SK-N-MC (cell line): ENCODE data around the gene C2CD3.

ENCODE experiments used
- DNase-seq: peaks from one replicate; pipeline ENCODE4 v3.0.0-alpha.2; 2011; ENCODE audit warnings: low read depth, low spot score
- H3K27ac ChIP-seq: fragments of 200-600 bp; sonication (generic); 2 replicates; pipeline ENCODE4 v1.5.1; 2016; ENCODE audit warnings: mixed run types
- H3K36me3 ChIP-seq: fragments of 200-600 bp; sonication (generic); 2 replicates; pipeline ENCODE4 v1.6.1; 2017; ENCODE audit warnings: antibody characterized with exemption, low read length, mixed read lengths; ENCODE audit not compliant: insufficient read depth
- H3K4me3 ChIP-seq: fragments of 200-600 bp; sonication (generic); 2 replicates; pipeline ENCODE4 v1.5.1; 2016
- H3K9ac ChIP-seq: fragments of 200-600 bp; sonication (generic); 2 replicates; pipeline ENCODE4 v1.8.0; 2017; ENCODE audit warnings: mixed run types, mixed read lengths; ENCODE audit not compliant: insufficient read length
- H3K9me3 ChIP-seq: fragments of 200-600 bp; sonication (generic); 2 replicates; pipeline ENCODE4 v1.6.1; 2017; ENCODE audit warnings: low read depth, mild to moderate bottlenecking, antibody characterized with exemption, low read length, moderate library complexity, mixed read lengths
- EZH2 ChIP-seq: fragments of 200-600 bp; sonication (generic); IDR thresholded peaks from one replicate; pipeline ENCODE4 v1.6.1; 2017; ENCODE audit warnings: antibody characterized with exemption
- FOXP2 ChIP-seq: optimal IDR thresholded peaks from 2 replicates; pipeline ENCODE3; 2011; ENCODE audit warnings: mild to moderate bottlenecking, moderate library complexity; ENCODE audit not compliant: insufficient read depth; ENCODE audit errors: extremely low read length, control extremely low read depth
- POLR2AphosphoS5 ChIP-seq: IDR thresholded peaks from 2 replicates; pipeline ENCODE4 v1.6.1; 2012; ENCODE audit warnings: mild to moderate bottlenecking, low read depth, low read length, borderline replicate concordance

The C2CD3 gene

DNA sequence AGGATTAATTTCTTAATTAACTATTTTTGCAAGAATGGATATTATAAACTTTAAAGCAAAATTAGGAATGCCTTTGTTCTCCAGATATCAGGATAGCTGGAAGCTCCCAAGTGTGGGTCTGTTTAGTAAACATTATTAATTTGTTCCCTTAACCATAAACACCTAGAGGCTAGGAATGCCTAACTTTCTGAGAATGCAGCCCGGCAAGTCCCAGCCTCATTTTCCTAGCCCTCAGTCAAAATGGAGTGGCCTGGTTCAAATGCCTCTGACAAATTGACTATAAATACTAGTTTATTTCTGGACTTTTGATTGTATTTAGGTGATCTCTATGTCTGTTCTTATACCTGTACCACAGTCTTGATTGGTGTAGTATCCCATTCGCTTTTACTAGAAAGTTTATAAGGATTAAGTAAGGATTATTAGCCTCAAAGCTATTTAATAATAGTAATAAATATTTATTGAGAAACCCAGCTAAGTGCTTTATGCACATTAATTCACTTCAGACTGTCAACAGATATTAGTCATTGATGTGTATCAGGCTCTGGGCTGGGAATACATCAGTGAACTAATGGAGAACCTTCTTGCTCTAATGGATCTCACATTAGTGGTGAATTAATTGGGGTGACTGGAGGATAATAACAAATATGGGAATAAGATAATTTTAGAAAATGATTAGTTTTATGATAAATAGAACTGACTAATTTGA is 26.1 kb upstream of the C2CD3 start:
- TF ChIP-seq FOXP2 (no peak), EZH2 (no peak), POLR2AphosphoS5 (no peak)
- DNase-seq: no peak
- Histone ChIP-seq H3K27ac (no peak overlapping the region), H3K4me3 (no peak overlapping the region), H3K9ac (no peak overlapping the region), H3K36me3 (no peaks in the 10 kb centered on the region), H3K9me3 (no peaks in the 10 kb centered on the region)

DNA sequence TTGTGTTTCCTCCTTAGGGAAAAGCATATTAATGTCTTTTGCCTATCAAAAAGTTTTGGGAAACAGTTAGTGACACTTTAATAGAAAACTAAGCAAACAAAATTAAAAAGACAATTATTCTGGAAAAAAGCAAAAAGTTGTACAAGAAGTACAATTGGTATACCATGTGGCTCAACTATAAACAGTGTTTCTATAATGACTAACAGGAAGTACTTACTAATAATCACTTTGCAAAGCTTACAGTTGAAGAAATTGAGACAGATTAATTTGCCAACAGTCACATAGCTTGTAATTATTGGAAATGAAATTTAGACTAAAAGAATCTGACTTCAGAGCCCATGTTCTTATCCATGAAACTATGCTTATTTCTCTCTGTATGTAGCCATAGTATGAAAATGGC is 25.0 kb upstream of the C2CD3 start:
- Histone ChIP-seq H3K4me3 (no peak overlapping the region), H3K9me3 (no peaks in the 10 kb centered on the region), H3K9ac (no peak overlapping the region), H3K36me3 (0 out of 2 replicates have a peak, but pooled peaks cover under 1% of the 10 kb centered on the region), H3K27ac (no peak overlapping the region)
- DNase-seq: no peak
- TF ChIP-seq POLR2AphosphoS5 (no peak), EZH2 (no peak), FOXP2 (no peak)

DNA sequence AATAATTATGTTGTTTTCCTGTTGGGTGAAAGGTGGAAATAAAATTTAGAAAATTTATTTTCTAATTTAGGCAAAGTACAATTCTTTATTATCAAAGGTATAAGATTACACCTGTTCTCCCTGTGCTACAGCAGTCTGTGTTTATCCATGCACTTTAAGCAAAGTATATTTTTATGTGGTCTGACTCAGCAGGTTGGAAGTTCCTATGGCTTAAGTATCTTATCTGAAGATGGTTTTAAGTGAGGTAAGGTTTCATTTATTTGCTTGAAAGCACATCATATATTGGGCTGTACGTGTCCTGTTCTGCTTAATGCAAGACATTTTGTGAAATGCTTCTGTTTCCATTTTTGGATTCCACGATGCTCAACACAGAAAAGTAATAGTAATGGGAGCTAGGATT is 14.9 kb upstream of the C2CD3 start:
- TF ChIP-seq EZH2 (no peak), POLR2AphosphoS5 (no peak), FOXP2 (no peak)
- H3K4me3 ChIP-seq: no peak overlapping the region
- 0 out of 2 replicates have a peak, but pooled peaks cover 3% of the 10 kb centered on the region for H3K36me3 ChIP-seq
- H3K9me3 ChIP-seq: no peaks in the 10 kb centered on the region
- DNase-seq: no peak
- no peak overlapping the region for H3K27ac ChIP-seq
- no peak overlapping the region for H3K9ac ChIP-seq

DNA sequence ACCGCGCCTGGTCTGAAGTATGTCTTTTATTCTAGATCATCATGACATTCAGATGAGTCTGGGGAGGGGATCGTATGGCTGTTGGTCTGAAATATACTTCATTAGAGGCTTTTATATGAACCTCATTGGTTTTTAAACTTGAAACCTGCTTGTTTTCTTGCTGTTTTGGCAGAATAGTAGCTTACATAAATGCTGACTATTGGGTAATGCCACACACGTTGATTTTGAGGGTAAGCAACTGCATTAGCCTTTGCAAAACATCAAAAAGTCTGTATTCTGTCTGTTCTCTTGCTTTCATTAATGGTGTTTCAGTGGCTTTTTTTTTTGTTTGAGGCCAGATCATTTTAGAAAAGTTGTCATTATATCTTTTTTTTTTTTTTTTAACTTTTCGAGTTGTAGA is 14.5 kb upstream of the C2CD3 start:
- TF ChIP-seq POLR2AphosphoS5 (no peak), FOXP2 (no peak), EZH2 (no peak)
- Histone ChIP-seq H3K9ac (no peak overlapping the region), H3K4me3 (no peak overlapping the region), H3K36me3 (no peaks in the 10 kb centered on the region), H3K27ac (no peak overlapping the region), H3K9me3 (no peaks in the 10 kb centered on the region)
- DNase-seq: no peak

DNA sequence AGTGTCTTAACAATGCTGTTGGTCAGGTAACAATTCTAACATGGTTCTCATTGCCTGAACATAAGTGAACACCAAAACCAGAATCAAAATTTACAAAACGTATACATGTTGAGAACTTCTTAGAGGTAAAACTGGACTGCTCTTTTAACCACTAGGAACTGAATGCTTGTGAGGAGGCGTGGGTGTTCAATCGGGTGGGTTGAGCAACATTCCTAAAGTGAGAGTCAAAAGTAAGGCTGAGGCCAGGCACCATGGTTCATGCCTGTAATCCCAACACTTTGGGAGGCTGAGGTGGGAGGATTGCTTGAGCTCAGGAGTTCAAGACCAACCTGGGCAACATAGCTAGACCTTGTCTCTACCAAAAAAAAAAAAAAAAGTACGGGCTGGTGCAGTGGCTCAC is 11.8 kb upstream of the C2CD3 start:
- H3K4me3 ChIP-seq: no peak overlapping the region
- no peaks in the 10 kb centered on the region for H3K9me3 ChIP-seq
- H3K36me3 ChIP-seq: no peaks in the 10 kb centered on the region
- TF ChIP-seq FOXP2 (no peak), EZH2 (no peak), POLR2AphosphoS5 (no peak)
- no peak for DNase-seq
- no peak overlapping the region for H3K27ac ChIP-seq
- no peak overlapping the region for H3K9ac ChIP-seq

DNA sequence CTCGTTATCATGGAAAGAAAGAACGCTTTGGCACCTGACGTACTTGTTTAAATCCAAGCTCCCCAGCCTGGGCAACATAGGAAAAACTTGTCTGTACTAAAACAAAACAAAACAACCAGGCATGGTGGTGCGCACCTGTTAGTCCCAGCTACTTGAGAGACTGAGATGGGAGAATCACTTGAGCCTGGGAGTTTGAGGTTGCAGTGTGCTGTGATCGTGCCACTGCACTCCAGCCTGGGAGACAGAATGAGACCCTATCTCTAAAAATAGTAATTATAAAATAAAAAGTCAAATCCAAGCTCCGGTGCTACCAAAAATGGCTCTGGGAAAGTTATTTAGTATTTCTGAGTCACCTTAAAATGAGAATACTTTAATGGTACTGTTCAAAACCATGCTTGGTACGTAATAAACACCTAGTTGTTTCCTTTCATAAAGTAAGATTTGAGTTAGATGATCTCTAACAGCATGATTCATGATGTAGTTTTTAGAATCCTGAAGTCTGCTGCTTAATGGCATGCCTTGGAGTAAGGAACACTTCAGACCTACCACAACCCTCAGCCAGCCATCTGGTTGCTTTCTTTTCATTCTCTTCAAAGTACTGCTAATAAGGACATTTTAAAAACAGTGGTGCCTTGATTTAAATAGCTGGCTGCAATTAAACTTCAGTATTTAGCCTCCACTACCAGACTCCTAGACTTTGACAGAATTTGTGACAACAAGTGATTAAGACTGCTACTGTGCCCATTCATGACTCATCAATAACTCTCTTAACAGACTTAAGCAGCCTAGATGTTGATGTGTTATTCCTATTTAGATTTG is 8.6 kb upstream of the C2CD3 start:
- Histone ChIP-seq H3K4me3 (no peak overlapping the region), H3K36me3 (0 out of 2 replicates have a peak, but pooled peaks cover 5% of the 10 kb centered on the region), H3K9me3 (no peaks in the 10 kb centered on the region), H3K9ac (no peak overlapping the region), H3K27ac (no peak overlapping the region)
- TF ChIP-seq FOXP2 (no peak), EZH2 (no peak), POLR2AphosphoS5 (no peak)
- no peak for DNase-seq

DNA sequence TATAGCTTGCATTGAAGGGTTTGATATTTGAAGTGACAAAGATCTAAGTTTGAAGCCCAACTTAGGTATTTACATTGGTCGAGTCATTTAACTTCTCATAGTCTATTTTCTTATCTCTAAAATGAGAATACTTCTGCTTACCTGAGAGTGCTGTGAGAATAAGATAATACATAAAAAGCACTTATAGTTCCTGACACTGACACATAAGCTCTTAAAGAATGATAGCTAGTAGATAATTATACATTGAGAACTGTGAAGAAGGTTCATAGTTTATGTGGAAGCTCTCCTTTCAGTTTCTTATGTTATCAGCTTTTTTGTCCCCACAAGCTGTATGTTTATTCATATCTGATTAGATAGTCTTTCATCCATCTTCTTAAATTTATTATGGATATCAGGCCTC is 5.1 kb upstream of the C2CD3 start:
- Histone ChIP-seq H3K4me3 (no peak overlapping the region), H3K9me3 (no peaks in the 10 kb centered on the region), H3K36me3 (0 out of 2 replicates have a peak, but pooled peaks cover 5% of the 10 kb centered on the region), H3K27ac (no peak overlapping the region), H3K9ac (no peak overlapping the region)
- TF ChIP-seq FOXP2 (no peak), POLR2AphosphoS5 (no peak), EZH2 (no peak)
- DNase-seq: no peak

DNA sequence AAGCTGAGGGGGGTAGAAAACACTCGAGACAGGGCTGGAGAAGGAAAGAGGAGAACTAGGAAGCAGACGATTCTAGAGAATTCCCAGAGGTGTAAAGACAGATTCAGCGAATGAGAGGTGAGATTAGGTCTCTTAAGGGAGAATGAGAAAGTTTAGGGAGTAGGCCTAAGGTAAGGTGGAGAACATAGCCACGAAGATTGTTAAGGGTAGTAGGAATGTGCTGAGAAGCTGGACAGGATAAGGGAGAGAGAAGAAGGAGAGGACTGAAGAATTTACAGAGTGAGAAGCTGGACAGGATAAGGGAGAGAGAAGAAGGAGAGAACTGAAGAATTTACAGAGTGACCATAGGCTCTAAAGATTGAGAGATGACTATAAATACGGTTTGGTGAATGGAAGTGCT is 1.2 kb upstream of the C2CD3 start:
- Histone ChIP-seq H3K9ac (peak overlapping the region; percentile 78), H3K9me3 (no peaks in the 10 kb centered on the region), H3K36me3 (peaks cover 20% of the 10 kb centered on the region), H3K27ac (no peak overlapping the region), H3K4me3 (peak overlapping the region; percentile 87)
- TF ChIP-seq POLR2AphosphoS5 (no peak), EZH2 (no peak), FOXP2 (no peak)
- DNase-seq: no peak
